ENCODE measurements around the gene NFKBIB. TPM values are rescaled to one million over a fixed set of nuclear protein-coding genes. Genes with fewer than 3 reads are reported as not detected.
"Not testable (repeated sequence)": the region's sequence is repeated elsewhere in the genome, so short reads cannot be mapped to it uniquely, and the experiment has no call there.

NFKBIB gene
- total RNA-seq, 1 experiment from 2014 or later: 30.6 TPM

- DNase-seq; H3K36me3 ChIP-seq (replicated peaks; ENCODE audit: control insufficient read depth, insufficient read depth, low read length); H3K27me3 ChIP-seq (ENCODE audit: control insufficient read depth, insufficient read depth, low read length); H3K4me3 ChIP-seq (ENCODE audit: insufficient read depth, low read depth, low read length): not testable (repeated sequence)
These were observed 15.1 kb upstream of the NFKBIB start for GRCh38 chr19:38884691-38885090.

- Histone ChIP-seq H3K36me3 (replicated peaks; ENCODE audit: control insufficient read depth, insufficient read depth, low read length) (no peaks in the 10 kb centered on the region), H3K4me3 (ENCODE audit: insufficient read depth, low read depth, low read length) (no peak overlapping the region), H3K27me3 (ENCODE audit: control insufficient read depth, insufficient read depth, low read length) (no peaks in the 10 kb centered on the region)
- DNase-seq: peak; percentile 27
These were observed 10.9 kb upstream of the NFKBIB start for GRCh38 chr19:38888876-38889275.

GRCh38 chr19:38889803-38890202 lies 10.0 kb upstream of the NFKBIB start:
- Histone ChIP-seq H3K27me3 (ENCODE audit: control insufficient read depth, insufficient read depth, low read length) (no peaks in the 10 kb centered on the region), H3K4me3 (ENCODE audit: insufficient read depth, low read depth, low read length) (no peak overlapping the region), H3K36me3 (replicated peaks; ENCODE audit: control insufficient read depth, insufficient read depth, low read length) (no peaks in the 10 kb centered on the region)
- DNase-seq: peak; percentile 25

- Histone ChIP-seq H3K27me3 (ENCODE audit: control insufficient read depth, insufficient read depth, low read length) (no peaks in the 10 kb centered on the region), H3K4me3 (ENCODE audit: insufficient read depth, low read depth, low read length) (no peak overlapping the region), H3K36me3 (replicated peaks; ENCODE audit: control insufficient read depth, insufficient read depth, low read length) (no peaks in the 10 kb centered on the region)
- no peak for DNase-seq
These were observed 9.1 kb upstream of the NFKBIB start for GRCh38 chr19:38890686-38891085.

GRCh38 chr19:38891771-38892170 lies 8.0 kb upstream of the NFKBIB start:
- no peaks in the 10 kb centered on the region for H3K36me3 ChIP-seq (replicated peaks; ENCODE audit: control insufficient read depth, insufficient read depth, low read length)
- no peaks in the 10 kb centered on the region for H3K27me3 ChIP-seq (ENCODE audit: control insufficient read depth, insufficient read depth, low read length)
- peak; percentile 27 for DNase-seq
- H3K4me3 ChIP-seq (ENCODE audit: insufficient read depth, low read depth, low read length): no peak overlapping the region

GRCh38 chr19:38892841-38893240 lies 6.9 kb upstream of the NFKBIB start:
- peaks cover under 1% of the 10 kb centered on the region; the same call in 1 of the 2 replicates for H3K27me3 ChIP-seq (ENCODE audit: control insufficient read depth, insufficient read depth, low read length)
- H3K4me3 ChIP-seq (ENCODE audit: insufficient read depth, low read depth, low read length): no peak overlapping the region
- no peaks in the 10 kb centered on the region for H3K36me3 ChIP-seq (replicated peaks; ENCODE audit: control insufficient read depth, insufficient read depth, low read length)
- peak; percentile 75 for DNase-seq

- no peak overlapping the region for H3K4me3 ChIP-seq (ENCODE audit: insufficient read depth, low read depth, low read length)
- peak; percentile 52 for DNase-seq
- no peaks in the 10 kb centered on the region for H3K36me3 ChIP-seq (replicated peaks; ENCODE audit: control insufficient read depth, insufficient read depth, low read length)
- H3K27me3 ChIP-seq (ENCODE audit: control insufficient read depth, insufficient read depth, low read length): peaks cover 4% of the 10 kb centered on the region; the same call in 1 of the 2 replicates
These were observed 6.4 kb upstream of the NFKBIB start for GRCh38 chr19:38893341-38893771.

GRCh38 chr19:38894968-38895367 lies 4.8 kb upstream of the NFKBIB start:
- no peak overlapping the region for H3K4me3 ChIP-seq (ENCODE audit: insufficient read depth, low read depth, low read length)
- DNase-seq: no peak
- H3K27me3 ChIP-seq (ENCODE audit: control insufficient read depth, insufficient read depth, low read length): peaks cover 13% of the 10 kb centered on the region
- H3K36me3 ChIP-seq (replicated peaks; ENCODE audit: control insufficient read depth, insufficient read depth, low read length): no peaks in the 10 kb centered on the region

- Histone ChIP-seq H3K27me3 (ENCODE audit: control insufficient read depth, insufficient read depth, low read length) (peaks cover 13% of the 10 kb centered on the region), H3K4me3 (ENCODE audit: insufficient read depth, low read depth, low read length) (peak overlapping the region; percentile 74), H3K36me3 (replicated peaks; ENCODE audit: control insufficient read depth, insufficient read depth, low read length) (no peaks in the 10 kb centered on the region)
- peak; percentile 66 for DNase-seq
These were observed 852 bp upstream of the NFKBIB start for GRCh38 chr19:38898788-38899446.

GRCh38 chr19:38900202-38900629 lies 447 bp downstream of the NFKBIB start:
- Histone ChIP-seq H3K27me3 (ENCODE audit: control insufficient read depth, insufficient read depth, low read length) (peaks cover 13% of the 10 kb centered on the region), H3K4me3 (ENCODE audit: insufficient read depth, low read depth, low read length) (peak overlapping the region; percentile 77), H3K36me3 (replicated peaks; ENCODE audit: control insufficient read depth, insufficient read depth, low read length) (peaks cover 4% of the 10 kb centered on the region)
- no peak for DNase-seq

- peaks cover 13% of the 10 kb centered on the region for H3K27me3 ChIP-seq (ENCODE audit: control insufficient read depth, insufficient read depth, low read length)
- H3K36me3 ChIP-seq (replicated peaks; ENCODE audit: control insufficient read depth, insufficient read depth, low read length): peaks cover 5% of the 10 kb centered on the region
- no peak overlapping the region; the same call in 1 of the 2 replicates for H3K4me3 ChIP-seq (ENCODE audit: insufficient read depth, low read depth, low read length)
- DNase-seq: no peak
These were observed 998 bp downstream of the NFKBIB start for GRCh38 chr19:38900743-38901190.

- Histone ChIP-seq H3K4me3 (ENCODE audit: insufficient read depth, low read depth, low read length) (no peak overlapping the region), H3K36me3 (replicated peaks; ENCODE audit: control insufficient read depth, insufficient read depth, low read length) (peaks cover 5% of the 10 kb centered on the region), H3K27me3 (ENCODE audit: control insufficient read depth, insufficient read depth, low read length) (peaks cover 13% of the 10 kb centered on the region)
- no peak for DNase-seq
These were observed 1.9 kb downstream of the NFKBIB start for GRCh38 chr19:38901683-38902082.

- no peaks in the 10 kb centered on the region for H3K27me3 ChIP-seq (ENCODE audit: control insufficient read depth, insufficient read depth, low read length)
- peaks cover 5% of the 10 kb centered on the region for H3K36me3 ChIP-seq (replicated peaks; ENCODE audit: control insufficient read depth, insufficient read depth, low read length)
- no peak overlapping the region for H3K4me3 ChIP-seq (ENCODE audit: insufficient read depth, low read depth, low read length)
- DNase-seq: peak; percentile 25
These were observed 5.1 kb downstream of the NFKBIB start for GRCh38 chr19:38904581-38905539.

- Histone ChIP-seq H3K27me3 (ENCODE audit: control insufficient read depth, insufficient read depth, low read length) (no peaks in the 10 kb centered on the region; the same call in 1 of the 2 replicates), H3K4me3 (ENCODE audit: insufficient read depth, low read depth, low read length) (no peak overlapping the region), H3K36me3 (replicated peaks; ENCODE audit: control insufficient read depth, insufficient read depth, low read length) (peaks cover 5% of the 10 kb centered on the region)
- DNase-seq: peak; percentile 27
These were observed 5.9 kb downstream of the NFKBIB start for GRCh38 chr19:38905620-38906019.

- no peak overlapping the region for H3K4me3 ChIP-seq (ENCODE audit: insufficient read depth, low read depth, low read length)
- peaks cover 7% of the 10 kb centered on the region; the same call in 1 of the 2 replicates for H3K27me3 ChIP-seq (ENCODE audit: control insufficient read depth, insufficient read depth, low read length)
- peaks cover 5% of the 10 kb centered on the region for H3K36me3 ChIP-seq (replicated peaks; ENCODE audit: control insufficient read depth, insufficient read depth, low read length)
- DNase-seq: peak; percentile 42
These were observed 7.5 kb downstream of the NFKBIB start for GRCh38 chr19:38907227-38907626.

Measured in H7 (cell line).